Breast epithelium (tissue), 4 donors: Measurements from ENCODE around the gene TUSC2. TPM values are rescaled to one million over a fixed set of nuclear protein-coding genes. Genes with fewer than 3 reads are reported as not detected.

Experiments
- DNase-seq, 2 donors: peaks; one replicate each; pipeline ENCODE4 v3.0.0-alpha.2; 2019; ENCODE audit warnings: low spot score in 2 of 2
- H3K27ac ChIP-seq, 2 donors: fragments of 200-600 bp; sonication (generic) in 1 of 2; one replicate each; pipeline ENCODE4 v1.5.1; 2016 to 2019; ENCODE audit warnings: mild to moderate bottlenecking in 1 of 2
- H3K27me3 ChIP-seq, 2 donors: fragments of 200-600 bp; sonication (generic) in 1 of 2; one replicate each; pipeline versions ENCODE4 v1.5.1 to v1.6.0; 2017 to 2019; ENCODE audit warnings: control low read depth in 1 of 2, mild to moderate bottlenecking in 1 of 2
- H3K36me3 ChIP-seq: fragments of 200-600 bp; one replicate; pipeline ENCODE4 v1.5.1; 2019
- H3K4me1 ChIP-seq, 2 donors: fragments of 200-600 bp; sonication (generic); one replicate each; pipeline ENCODE4 v1.5.1; 2016 to 2019; ENCODE audit warnings: control low read depth in 1 of 2
- H3K4me3 ChIP-seq, 3 donors: fragments of 200-600 bp; sonication (generic); 1 replicate in 2 of 3; 2 replicates in 1 of 3; pipeline ENCODE4 v1.5.1; 2016 to 2019; ENCODE audit warnings: mild to moderate bottlenecking in 3 of 3, moderate library complexity in 2 of 3
- H3K9me3 ChIP-seq, 2 donors: fragments of 200-600 bp; sonication (generic) in 1 of 2; one replicate each; pipeline ENCODE4 v1.5.1; 2016 to 2019; ENCODE audit warnings: control low read depth in 1 of 2
- POLR2A ChIP-seq: fragments of 450-650 bp; IDR thresholded peaks from one replicate; pipeline ENCODE4 v1.6.1; 2016; ENCODE audit warnings: antibody characterized with exemption, mild to moderate bottlenecking, moderate library complexity
- POLR2AphosphoS5 ChIP-seq, 3 donors: sonication (generic); formaldehyde crosslinking; IDR thresholded peaks; one replicate each; pipeline ENCODE4 v1.6.1; 2017; ENCODE audit warnings: antibody characterized with exemption in 3 of 3
- intact Hi-C: fragments of 100-400 bp; cut with DNase I; formaldehyde crosslinking; loops from one replicate; pipeline ENCODE4 v1.15.1; 2023; ENCODE audit warnings: low total_unique reads
- total RNA-seq, 3 donors: library from RNA; depleted of rRNA; stranded (reverse); fragments of >200 nt; gene quantifications; one replicate each; pipeline ENCODE4 v1.1.0, GENCODE V29; 2016
- TF ChIP-seq, protein P1 (sequence below), 3 donors: fragments of 450-650 bp; IDR thresholded peaks; one replicate each; pipeline ENCODE4 v1.5.1; 2016 to 2017; ENCODE audit warnings: antibody characterized with exemption in 3 of 3, mild to moderate bottlenecking in 3 of 3, moderate library complexity in 3 of 3

Gene TUSC2
- total RNA-seq, 3 donors from 2014 or later = 18.1 to 25.9 (median 21.3) TPM

DNA sequence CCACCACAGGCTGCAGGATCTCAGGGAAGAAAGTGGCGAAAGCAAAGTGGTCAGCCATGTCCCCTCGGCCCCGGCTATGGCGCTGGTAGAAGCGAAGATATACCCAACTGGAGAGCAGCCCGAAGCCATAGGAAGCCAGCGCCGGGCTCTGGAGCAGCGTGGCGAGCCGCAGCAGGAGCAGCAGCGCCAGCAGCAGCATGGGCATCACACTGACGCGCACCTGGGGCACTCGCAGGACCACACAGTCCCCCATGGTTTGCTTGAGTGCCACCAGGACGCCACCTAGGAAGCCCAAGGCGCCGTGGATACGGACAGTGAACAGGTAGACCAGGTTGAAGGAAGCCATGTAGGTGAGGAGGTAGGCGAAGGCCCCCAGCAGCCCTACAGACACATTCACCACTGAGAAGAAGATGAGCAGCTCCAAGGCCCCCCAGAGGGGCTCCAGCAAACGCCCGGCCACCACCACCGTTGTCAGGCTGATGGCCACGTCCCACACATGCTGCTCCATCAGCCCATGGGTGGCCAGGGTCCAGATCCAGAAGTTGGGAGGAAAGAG, 30.4 kb upstream of the TUSC2 start:
- no peak for DNase-seq
- Histone ChIP-seq H3K9me3 (no peaks in the 10 kb centered on the region), H3K27ac (peak overlapping the region; percentile 89 to 93), H3K36me3 (peaks cover 7% of the 10 kb centered on the region), H3K4me1 (peaks cover 30 to 32% of the 10 kb centered on the region in 2 donors), H3K4me3 (peak overlapping the region; percentile 69 to 91 (median 74)), H3K27me3 (no peaks in the 10 kb centered on the region)
- intact Hi-C loops = no loop called here
- TF ChIP-seq, protein P1, sequence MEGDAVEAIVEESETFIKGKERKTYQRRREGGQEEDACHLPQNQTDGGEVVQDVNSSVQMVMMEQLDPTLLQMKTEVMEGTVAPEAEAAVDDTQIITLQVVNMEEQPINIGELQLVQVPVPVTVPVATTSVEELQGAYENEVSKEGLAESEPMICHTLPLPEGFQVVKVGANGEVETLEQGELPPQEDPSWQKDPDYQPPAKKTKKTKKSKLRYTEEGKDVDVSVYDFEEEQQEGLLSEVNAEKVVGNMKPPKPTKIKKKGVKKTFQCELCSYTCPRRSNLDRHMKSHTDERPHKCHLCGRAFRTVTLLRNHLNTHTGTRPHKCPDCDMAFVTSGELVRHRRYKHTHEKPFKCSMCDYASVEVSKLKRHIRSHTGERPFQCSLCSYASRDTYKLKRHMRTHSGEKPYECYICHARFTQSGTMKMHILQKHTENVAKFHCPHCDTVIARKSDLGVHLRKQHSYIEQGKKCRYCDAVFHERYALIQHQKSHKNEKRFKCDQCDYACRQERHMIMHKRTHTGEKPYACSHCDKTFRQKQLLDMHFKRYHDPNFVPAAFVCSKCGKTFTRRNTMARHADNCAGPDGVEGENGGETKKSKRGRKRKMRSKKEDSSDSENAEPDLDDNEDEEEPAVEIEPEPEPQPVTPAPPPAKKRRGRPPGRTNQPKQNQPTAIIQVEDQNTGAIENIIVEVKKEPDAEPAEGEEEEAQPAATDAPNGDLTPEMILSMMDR (IDR thresholded peaks at IDR 0.05) = no peak
- no peak for TF ChIP-seq POLR2AphosphoS5 (IDR thresholded peaks at IDR 0.05)
- TF ChIP-seq POLR2A = no peak

DNA sequence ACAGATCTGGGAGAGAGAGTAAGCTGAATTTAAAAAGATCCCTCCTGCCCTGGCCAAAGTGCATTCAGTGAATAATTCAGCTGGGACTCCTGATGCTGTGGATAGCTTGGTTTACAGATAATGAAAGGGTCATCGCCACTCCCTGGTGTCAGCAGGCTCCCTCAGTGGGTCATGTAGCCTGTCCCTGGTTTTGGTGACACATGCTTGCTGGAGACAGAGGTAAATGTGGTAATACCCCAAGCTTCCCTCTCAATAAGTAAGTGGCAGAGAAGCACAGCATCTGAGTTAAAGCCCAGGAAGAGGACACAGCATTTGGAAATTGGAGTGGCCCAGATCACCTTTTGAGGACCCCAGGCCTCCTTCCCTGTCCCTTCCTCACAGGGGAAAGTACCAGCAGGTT, 29.5 kb upstream of the TUSC2 start:
- H3K36me3 ChIP-seq = peaks cover 7% of the 10 kb centered on the region
- intact Hi-C loops = no loop called here
- peak overlapping the region; percentile 69 to 91 (median 74) for H3K4me3 ChIP-seq

DNA sequence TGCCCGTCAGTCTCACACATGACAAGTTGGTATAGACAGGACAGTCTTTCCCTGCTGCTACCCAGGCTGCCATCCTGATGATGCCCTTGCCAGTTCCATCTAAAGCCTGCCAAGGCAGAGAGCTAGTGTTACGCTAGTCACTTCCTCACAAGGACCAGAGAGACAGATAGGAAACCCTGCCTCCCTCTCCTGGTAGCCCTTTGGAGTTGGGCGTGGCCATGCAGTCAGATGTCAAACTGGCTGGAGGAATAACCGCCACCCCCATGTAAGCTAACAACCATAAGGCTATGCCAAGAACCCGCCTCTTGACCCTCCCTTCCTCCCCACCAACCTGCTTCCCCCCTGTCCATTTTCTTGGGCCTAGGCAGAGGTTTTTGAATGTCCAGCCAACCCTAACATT, 28.5 kb upstream of the TUSC2 start:
- H3K36me3 ChIP-seq = peaks cover 7% of the 10 kb centered on the region
- H3K27me3 ChIP-seq = no peaks in the 10 kb centered on the region
- no peak for DNase-seq
- H3K4me1 ChIP-seq = peaks cover 31 to 32% of the 10 kb centered on the region in 2 donors
- H3K4me3 ChIP-seq = peak overlapping the region; percentile 69 to 91 (median 74)
- TF ChIP-seq, protein P1 (IDR thresholded peaks at IDR 0.05) = no peak
- TF ChIP-seq POLR2AphosphoS5 (IDR thresholded peaks at IDR 0.05) = no peak
- H3K9me3 ChIP-seq = no peaks in the 10 kb centered on the region
- intact Hi-C loops = no loop called here
- peak overlapping the region; percentile 21 to 93 for H3K27ac ChIP-seq

More for the DNA sequence above, 29.5 kb upstream of the TUSC2 start:
- H3K4me1 ChIP-seq = peaks cover 30 to 32% of the 10 kb centered on the region in 2 donors
- peak overlapping the region; percentile 89 to 93 for H3K27ac ChIP-seq
- TF ChIP-seq, protein P1 (IDR thresholded peaks at IDR 0.05) = no peak
- no peak for TF ChIP-seq POLR2AphosphoS5 (IDR thresholded peaks at IDR 0.05)
- TF ChIP-seq POLR2A = no peak
- DNase-seq = no peak
- H3K9me3 ChIP-seq = no peaks in the 10 kb centered on the region
- H3K27me3 ChIP-seq = no peaks in the 10 kb centered on the region

DNA sequence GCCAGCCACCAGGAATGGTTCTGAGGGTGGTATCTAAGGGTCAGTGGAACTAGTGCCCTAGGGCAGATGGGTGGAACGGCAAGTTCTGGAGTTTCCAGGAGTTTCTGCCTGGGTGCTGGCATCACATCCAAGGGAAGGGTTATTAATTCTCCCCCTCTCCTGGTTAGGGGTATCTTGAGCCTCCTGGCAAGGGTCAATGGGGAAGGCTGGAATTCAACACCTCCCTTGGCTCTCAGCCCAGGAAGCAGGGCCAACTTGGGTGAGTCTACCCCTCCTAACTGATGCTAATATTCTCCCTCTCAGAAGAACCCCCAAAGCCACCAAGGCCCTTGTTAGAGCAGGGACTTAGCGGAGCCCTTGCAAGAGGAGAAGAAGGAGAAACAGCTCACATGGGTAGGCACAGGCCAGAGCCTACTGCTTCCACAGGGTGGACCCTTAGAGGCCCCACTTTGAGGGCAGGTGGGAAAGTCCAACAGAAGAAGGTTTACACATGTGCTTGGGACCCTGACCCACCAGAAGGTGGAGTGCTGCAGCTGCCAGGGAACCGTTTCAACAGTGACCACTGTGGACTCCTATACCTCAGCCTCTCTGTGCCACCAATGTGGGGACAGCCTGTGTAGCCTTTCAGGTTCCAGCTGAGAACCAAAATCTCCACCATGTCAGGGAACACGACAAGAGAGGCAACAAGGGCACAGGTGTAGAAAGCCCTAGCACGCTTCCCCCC, 28.0 kb upstream of the TUSC2 start:
- peaks cover 7% of the 10 kb centered on the region for H3K36me3 ChIP-seq
- TF ChIP-seq, protein P1 (IDR thresholded peaks at IDR 0.05) = no peak
- TF ChIP-seq POLR2AphosphoS5 (IDR thresholded peaks at IDR 0.05) (no peak), POLR2A (no peak)
- peak overlapping the region; percentile 69 to 91 (median 74) for H3K4me3 ChIP-seq
- H3K9me3 ChIP-seq = no peaks in the 10 kb centered on the region
- no peak for DNase-seq
- intact Hi-C loops = no loop called here
- no peaks in the 10 kb centered on the region for H3K27me3 ChIP-seq
- H3K27ac ChIP-seq = peak overlapping the region; percentile 21 to 25
- peaks cover 32 to 36% of the 10 kb centered on the region in 2 donors for H3K4me1 ChIP-seq

DNA sequence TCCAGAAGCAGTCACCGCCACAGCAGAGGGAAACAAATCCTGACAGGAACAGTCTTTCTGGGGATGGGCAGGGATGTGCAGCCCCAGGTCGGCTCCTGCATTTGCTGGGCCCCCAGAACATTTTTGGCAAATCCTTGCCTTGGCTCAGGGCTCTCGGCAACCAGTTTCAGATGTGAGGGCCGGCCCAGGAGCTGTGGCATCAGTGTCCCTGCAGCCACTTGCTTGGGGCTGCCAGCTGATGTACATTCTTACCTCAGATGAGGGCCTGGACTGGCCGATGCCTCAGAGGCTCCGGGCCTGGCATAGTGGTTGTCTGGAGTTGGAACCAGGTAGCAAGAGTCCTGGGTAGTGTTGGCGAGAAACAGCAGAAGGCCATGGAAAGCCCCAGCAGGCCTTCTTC, 26.8 kb upstream of the TUSC2 start:
- no peak for DNase-seq
- Histone ChIP-seq H3K36me3 (peaks cover 7% of the 10 kb centered on the region), H3K4me3 (no peak overlapping the region), H3K27ac (no peak overlapping the region), H3K4me1 (peaks cover 33 to 38% of the 10 kb centered on the region in 2 donors), H3K9me3 (no peaks in the 10 kb centered on the region), H3K27me3 (no peaks in the 10 kb centered on the region)
- intact Hi-C loops = no loop called here
- TF ChIP-seq, protein P1 (IDR thresholded peaks at IDR 0.05) = no peak
- TF ChIP-seq POLR2AphosphoS5 (IDR thresholded peaks at IDR 0.05) = no peak
